ENCODE results near the gene DDR1.
"Not testable (repeated sequence)": the region's sequence is repeated elsewhere in the genome, so short reads cannot be mapped to it uniquely, and the experiment has no call there.

DDR1 gene

DNA sequence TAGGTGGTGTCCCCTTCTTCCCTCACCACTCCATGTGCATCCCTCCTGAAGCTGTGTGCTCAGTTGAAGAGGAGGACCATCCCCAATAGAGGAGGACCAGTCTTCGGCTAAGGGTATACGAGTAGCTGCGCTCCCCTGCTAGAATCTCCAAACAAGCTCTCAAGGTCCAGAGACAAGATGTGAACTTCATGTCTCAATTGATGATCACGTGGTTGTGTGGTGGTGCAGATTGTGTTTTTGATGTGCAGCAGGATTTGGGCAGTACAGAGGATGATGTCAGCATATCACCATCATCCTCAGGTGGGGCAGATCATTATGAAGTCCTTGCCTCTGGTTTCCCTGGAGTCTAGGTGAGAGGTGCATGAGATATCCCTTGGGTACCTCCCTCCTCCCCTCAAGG lies 20.0 kb upstream of the DDR1 start:
- no peaks in the 10 kb centered on the region for H3K4me1 ChIP-seq (ENCODE audit: insufficient read depth, low read length)
- H3K36me3 ChIP-seq (ENCODE audit: insufficient read depth, low read length), result no peaks in the 10 kb centered on the region
- peaks cover 12% of the 10 kb centered on the region for H3K9me3 ChIP-seq (ENCODE audit: control insufficient read depth, insufficient read depth, low read length)
- H3K9ac ChIP-seq (ENCODE audit: low read depth, low read length), result no peak overlapping the region

DNA sequence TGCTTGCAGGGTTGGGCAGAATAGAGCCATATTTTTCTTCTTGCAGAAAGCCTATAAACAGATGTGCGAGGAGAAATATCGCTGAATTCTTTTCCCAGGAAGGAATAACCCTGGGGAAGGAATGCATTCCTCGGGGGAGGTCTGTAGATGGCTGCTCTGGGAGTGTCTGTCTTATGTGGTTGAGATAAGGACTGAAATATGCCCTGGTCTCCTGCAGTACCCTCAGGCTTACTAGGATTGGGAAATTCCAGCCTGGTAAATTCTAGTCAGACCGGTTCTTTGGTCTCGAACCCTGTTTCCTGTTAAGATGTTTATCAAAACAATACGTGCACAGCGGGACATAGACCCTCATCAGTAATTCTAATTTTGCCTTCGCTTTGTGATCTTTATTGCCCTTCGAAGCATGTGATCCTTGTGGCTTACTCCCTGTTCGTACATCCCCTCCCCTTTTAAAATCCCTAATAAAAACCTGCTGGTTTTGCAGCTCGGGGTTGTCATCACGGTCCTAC lies 15.0 kb upstream of the DDR1 start:
- peaks cover 20% of the 10 kb centered on the region for H3K9me3 ChIP-seq (ENCODE audit: control insufficient read depth, insufficient read depth, low read length)
- not testable (repeated sequence) for H3K4me1 ChIP-seq (ENCODE audit: insufficient read depth, low read length); H3K9ac ChIP-seq (ENCODE audit: low read depth, low read length); H3K36me3 ChIP-seq (ENCODE audit: insufficient read depth, low read length)

DNA sequence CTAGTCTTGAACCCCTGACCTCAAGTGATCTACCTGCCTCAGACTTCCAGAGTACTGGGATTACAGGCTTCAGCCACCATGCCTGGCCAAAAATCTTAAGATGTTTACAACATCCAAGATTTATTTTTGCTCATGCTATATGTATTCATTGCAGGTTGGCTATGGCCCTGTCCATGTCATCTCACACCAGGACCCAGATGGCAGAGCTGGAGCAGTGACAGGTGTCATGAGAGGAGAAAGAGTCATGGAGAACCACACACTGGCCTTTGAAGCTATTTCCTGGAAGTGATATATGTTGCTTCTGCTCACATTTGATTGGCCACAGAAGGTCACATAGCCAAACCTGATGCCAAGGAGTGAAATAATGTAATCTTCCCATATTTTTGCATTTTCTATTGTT lies 13.8 kb upstream of the DDR1 start:
- Histone ChIP-seq H3K9me3 (ENCODE audit: control insufficient read depth, insufficient read depth, low read length) (peaks cover 18% of the 10 kb centered on the region), H3K36me3 (ENCODE audit: insufficient read depth, low read length) (no peaks in the 10 kb centered on the region), H3K9ac (ENCODE audit: low read depth, low read length) (no peak overlapping the region), H3K4me1 (ENCODE audit: insufficient read depth, low read length) (no peaks in the 10 kb centered on the region)

DNA sequence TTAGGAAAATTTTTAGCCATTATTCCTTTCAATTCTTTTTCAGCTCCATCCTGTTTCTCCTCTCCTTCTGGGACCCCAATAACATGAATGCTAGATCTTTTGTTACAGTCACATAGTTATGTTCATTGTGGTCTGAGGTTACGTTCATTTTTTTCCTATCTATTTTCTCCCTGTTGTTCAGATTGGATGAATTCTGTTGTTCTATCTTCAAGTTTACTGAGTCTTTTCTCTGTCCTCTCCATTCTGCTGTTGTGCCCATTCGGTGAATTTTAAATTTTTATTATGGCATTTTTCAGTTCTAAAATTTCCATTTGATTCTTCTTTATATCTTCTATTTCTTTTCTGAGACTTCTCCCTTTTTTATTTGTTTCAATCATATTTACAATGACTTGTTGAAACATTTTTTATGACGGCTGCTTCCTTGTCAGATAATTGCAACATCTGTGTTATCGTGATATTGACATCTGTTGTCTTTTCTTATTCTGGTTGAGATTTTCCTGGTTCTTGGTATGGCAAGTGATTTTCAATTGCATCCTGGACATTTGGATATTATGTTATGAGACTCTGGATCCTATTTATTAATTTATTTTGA lies 12.6 kb upstream of the DDR1 start:
- Histone ChIP-seq H3K4me1 (ENCODE audit: insufficient read depth, low read length) (no peaks in the 10 kb centered on the region), H3K36me3 (ENCODE audit: insufficient read depth, low read length) (no peaks in the 10 kb centered on the region), H3K9ac (ENCODE audit: low read depth, low read length) (no peak overlapping the region)

DNA sequence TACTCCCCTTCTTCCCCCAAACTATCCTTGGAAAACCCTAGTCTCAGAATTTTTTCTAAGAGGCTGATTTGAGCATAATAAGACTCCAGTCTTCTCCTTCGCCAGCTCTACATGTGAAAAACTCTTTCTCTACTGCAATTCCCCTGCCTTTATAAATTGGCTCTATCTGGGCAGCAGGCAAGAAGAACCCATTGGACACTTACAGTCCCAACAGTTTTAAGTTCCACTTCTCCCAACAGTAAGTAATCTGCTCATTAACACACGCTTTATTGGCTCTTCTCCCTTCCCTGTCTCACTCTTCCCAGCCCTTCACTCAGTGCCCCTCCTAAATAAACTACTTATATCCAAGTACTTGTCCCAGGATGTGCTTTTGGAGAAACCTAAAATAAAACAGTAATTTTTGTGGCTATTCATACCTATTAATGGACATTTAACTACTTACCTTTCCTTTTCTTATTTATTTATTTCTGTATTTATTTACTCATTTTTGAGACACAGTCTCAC lies 11.1 kb upstream of the DDR1 start:
- Histone ChIP-seq H3K9ac (ENCODE audit: low read depth, low read length) (no peak overlapping the region), H3K4me1 (ENCODE audit: insufficient read depth, low read length) (peaks cover 2% of the 10 kb centered on the region; the same call in 1 of the 2 replicates), H3K9me3 (ENCODE audit: control insufficient read depth, insufficient read depth, low read length) (peaks cover 15% of the 10 kb centered on the region), H3K36me3 (ENCODE audit: insufficient read depth, low read length) (no peaks in the 10 kb centered on the region)

More for the DNA sequence above, 12.6 kb upstream of the DDR1 start:
- H3K9me3 ChIP-seq (ENCODE audit: control insufficient read depth, insufficient read depth, low read length), result peaks cover 18% of the 10 kb centered on the region

DNA sequence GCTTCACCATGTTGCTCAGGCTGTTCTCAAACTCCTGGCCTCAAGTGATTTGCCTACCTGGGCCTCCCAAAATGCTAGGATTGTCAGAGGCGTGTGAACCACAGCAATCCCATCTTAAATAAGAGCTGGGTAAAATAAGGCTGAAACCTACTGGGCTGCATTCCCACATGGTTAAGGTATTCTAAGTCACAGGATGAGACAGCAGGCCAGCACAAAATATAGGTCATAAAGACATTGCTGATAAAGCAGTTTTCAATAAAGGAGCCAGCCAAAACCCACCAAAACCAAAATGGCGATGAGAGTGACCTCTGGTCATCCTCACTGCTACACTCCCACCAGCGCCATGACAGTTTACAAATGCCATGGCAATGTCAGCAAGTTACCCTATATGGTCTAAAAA lies 10.5 kb upstream of the DDR1 start:
- H3K9me3 ChIP-seq (ENCODE audit: control insufficient read depth, insufficient read depth, low read length), result peaks cover 15% of the 10 kb centered on the region
- not testable (repeated sequence) for H3K4me1 ChIP-seq (ENCODE audit: insufficient read depth, low read length); H3K36me3 ChIP-seq (ENCODE audit: insufficient read depth, low read length); H3K9ac ChIP-seq (ENCODE audit: low read depth, low read length)

DNA sequence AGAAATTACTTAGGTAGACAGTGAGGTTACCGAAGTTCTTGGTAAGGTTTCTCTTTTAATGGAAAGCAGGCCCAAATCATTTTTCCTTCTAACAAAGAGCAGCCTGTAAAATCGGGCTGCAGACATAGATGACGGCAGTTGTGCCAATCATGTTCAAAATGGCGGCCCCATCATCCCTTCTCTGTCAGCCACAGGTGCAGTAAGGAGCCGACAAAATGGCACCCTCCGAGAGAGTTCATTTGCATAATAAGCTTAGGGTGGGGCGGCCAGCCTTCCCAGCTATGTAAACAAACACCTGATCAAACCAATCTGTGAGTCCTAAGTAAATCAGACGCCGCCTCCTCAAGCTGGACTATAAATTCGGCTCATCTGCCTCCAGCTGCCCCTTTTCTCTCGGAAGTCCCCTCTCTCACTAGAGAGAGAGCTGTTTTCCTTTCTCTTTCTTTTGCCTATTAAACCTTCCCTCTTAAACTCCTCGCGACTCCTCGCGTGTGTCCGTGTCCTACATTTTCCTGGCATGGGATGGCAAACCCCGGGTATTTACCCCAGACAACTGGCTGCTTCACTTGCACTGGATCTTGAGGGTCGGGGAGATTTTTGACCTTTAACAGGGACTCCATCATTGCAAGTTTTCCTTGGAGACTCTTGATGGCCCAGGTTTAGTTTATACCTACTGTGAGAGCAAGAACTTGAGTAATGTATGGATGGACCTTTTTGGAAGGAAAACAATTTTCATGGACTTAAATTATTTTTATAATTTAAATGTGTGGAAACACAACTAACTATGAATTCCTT lies 8.9 kb upstream of the DDR1 start:
- Histone ChIP-seq H3K9ac (ENCODE audit: low read depth, low read length) (no peak overlapping the region), H3K36me3 (ENCODE audit: insufficient read depth, low read length) (no peaks in the 10 kb centered on the region), H3K9me3 (ENCODE audit: control insufficient read depth, insufficient read depth, low read length) (peaks cover 12% of the 10 kb centered on the region; the same call in 1 of the 2 replicates), H3K4me1 (ENCODE audit: insufficient read depth, low read length) (peaks cover 7% of the 10 kb centered on the region)

DNA sequence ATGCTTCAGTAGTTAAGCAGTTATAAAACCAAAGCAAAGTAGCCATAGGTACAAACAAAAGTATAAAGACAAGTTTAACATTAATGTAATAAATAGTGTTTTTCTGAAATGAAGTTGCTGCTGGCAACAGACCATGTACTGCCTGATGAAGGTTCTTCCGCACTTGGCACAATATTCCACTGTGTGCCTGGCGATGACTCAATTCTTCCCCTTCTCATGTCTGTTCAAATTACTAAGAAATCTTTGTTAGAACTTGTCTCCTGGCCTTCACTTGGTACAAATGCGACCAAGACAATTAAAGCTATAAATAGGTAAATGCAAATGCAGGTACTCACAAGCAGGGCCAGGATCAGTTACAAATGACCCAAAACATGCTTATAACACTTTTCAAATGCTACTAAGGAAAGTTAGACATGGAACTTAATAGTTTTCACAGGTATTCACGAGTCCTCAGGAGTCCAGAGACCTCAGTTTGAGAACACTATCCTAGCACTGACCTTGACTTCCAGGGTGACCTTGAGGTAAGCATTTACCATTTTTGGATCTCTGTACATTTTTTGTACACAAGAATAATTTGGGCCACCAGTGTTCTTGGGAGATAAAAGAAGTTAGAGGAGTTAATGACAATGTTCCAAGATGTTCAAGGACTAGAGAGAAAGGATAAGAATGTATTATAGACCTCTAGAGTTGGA lies 8.1 kb upstream of the DDR1 start:
- Histone ChIP-seq H3K9ac (ENCODE audit: low read depth, low read length) (no peak overlapping the region), H3K9me3 (ENCODE audit: control insufficient read depth, insufficient read depth, low read length) (peaks cover 7% of the 10 kb centered on the region; the same call in 1 of the 2 replicates), H3K36me3 (ENCODE audit: insufficient read depth, low read length) (no peaks in the 10 kb centered on the region), H3K4me1 (ENCODE audit: insufficient read depth, low read length) (peaks cover 9% of the 10 kb centered on the region)

DNA sequence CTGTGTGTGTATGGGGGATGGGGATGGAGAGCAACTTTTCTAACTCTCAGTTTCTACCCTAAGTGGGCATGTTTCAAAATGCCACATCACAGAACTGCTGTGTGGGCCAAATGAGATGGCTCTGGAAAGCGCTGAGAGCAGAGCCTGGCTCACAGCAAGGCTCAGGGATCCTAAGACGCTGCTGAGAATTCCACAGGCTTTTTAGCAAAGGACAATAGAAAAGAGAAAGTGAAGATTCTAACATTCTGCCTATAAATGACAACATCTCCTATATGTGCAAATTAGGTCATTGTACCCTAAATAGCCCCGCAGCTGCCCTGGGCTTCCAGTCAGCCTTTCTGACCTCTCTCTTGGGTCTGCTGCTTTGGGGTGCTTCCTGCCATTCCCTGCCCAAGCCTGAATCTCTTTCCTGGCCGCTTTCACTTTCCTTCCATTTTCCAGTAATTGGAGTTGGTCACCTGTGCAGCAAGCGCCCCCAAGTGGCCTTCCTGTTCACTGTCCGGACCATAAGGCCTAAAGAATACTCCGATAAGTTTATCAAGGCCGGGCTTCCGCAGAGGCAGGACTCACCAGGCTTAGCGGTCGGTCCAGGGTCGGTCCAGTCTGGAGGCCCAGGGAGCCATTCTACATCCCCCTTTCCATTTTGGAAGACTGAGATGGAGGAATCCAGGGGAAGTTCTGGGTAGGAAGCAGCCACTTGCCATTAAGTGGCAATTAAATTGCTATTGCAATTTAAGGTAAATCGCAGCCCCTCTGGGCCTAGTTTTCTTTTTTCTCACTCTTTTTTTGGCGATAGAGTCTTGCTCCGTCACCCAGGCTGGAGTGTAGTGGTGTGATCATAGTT lies 6.7 kb upstream of the DDR1 start:
- Histone ChIP-seq H3K9ac (ENCODE audit: low read depth, low read length) (no peak overlapping the region), H3K4me1 (ENCODE audit: insufficient read depth, low read length) (peaks cover 23% of the 10 kb centered on the region), H3K9me3 (ENCODE audit: control insufficient read depth, insufficient read depth, low read length) (no peaks in the 10 kb centered on the region), H3K36me3 (ENCODE audit: insufficient read depth, low read length) (no peaks in the 10 kb centered on the region)

DNA sequence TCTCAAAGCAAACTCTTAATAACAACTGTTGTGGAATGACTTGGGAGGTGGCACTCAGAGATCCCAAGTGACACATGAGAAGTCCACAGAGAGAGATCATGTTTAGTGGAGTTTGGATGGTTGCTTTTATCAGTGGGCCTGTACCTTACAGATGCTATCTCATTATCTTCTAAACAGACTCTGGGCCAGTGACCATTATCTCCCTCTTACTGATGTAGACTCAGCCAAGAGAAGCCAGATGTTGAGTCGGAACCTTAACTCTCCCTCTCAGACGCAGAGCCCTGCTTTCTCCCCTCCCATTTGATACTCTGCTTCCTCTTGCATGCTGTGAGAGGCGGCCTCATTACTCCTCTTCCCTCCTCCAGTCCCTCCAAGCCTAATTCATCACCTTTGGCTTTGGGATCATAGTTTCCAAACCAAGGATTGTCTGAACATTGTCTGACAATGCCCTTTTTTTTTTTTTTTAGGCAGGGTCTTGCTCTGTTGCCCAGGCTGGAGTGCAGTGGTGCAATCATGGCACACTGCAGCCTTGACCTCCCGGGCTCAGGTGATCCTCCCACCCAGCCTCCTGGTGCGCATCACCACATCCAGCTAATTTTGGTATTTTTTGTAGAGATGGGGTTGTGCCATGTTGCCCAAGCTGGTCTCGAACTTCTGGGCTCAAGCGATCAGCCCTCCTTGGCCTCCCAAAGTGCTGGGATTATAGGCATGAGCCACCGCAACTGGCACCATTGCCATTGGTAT lies 4.5 kb upstream of the DDR1 start:
- H3K9ac ChIP-seq (ENCODE audit: low read depth, low read length), result no peak overlapping the region
- H3K4me1 ChIP-seq (ENCODE audit: insufficient read depth, low read length), result peaks cover 23% of the 10 kb centered on the region

DNA sequence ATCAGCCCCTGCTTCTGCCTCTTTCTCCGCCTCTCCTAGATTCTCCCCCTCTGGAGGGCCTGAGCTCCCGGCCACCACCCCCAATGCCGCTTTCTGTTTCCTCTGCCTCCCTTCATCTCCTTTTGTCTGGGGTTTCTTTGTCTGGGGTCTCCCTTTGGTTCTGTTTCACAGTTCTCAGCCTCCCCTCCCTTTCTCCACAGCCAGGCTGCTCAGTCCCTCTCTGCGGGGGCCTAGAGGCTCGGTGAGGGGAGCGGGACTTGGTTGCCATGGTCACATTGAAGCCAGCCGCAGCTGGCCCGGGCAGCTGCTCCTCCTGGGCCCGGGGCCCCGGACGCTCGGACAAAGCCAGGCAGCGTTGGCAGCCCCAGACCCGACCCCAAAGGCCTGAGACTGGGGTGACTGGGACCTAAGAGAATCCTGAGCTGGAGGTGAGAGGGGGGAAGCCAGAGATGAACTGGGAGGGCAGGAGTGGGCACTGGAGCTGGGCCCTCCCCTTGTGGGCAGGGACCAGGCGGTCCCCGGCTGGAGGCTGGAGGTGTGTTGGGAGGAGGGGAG lies 3.5 kb upstream of the DDR1 start:
- no peaks in the 10 kb centered on the region for H3K36me3 ChIP-seq (ENCODE audit: insufficient read depth, low read length)
- H3K4me1 ChIP-seq (ENCODE audit: insufficient read depth, low read length), result peaks cover 23% of the 10 kb centered on the region
- peak overlapping the region; percentile 45; the same call in 1 of the 2 replicates for H3K9ac ChIP-seq (ENCODE audit: low read depth, low read length)
- no peaks in the 10 kb centered on the region for H3K9me3 ChIP-seq (ENCODE audit: control insufficient read depth, insufficient read depth, low read length)

More for the DNA sequence above, 4.5 kb upstream of the DDR1 start:
- Histone ChIP-seq H3K36me3 (ENCODE audit: insufficient read depth, low read length) (no peaks in the 10 kb centered on the region), H3K9me3 (ENCODE audit: control insufficient read depth, insufficient read depth, low read length) (no peaks in the 10 kb centered on the region)

DNA sequence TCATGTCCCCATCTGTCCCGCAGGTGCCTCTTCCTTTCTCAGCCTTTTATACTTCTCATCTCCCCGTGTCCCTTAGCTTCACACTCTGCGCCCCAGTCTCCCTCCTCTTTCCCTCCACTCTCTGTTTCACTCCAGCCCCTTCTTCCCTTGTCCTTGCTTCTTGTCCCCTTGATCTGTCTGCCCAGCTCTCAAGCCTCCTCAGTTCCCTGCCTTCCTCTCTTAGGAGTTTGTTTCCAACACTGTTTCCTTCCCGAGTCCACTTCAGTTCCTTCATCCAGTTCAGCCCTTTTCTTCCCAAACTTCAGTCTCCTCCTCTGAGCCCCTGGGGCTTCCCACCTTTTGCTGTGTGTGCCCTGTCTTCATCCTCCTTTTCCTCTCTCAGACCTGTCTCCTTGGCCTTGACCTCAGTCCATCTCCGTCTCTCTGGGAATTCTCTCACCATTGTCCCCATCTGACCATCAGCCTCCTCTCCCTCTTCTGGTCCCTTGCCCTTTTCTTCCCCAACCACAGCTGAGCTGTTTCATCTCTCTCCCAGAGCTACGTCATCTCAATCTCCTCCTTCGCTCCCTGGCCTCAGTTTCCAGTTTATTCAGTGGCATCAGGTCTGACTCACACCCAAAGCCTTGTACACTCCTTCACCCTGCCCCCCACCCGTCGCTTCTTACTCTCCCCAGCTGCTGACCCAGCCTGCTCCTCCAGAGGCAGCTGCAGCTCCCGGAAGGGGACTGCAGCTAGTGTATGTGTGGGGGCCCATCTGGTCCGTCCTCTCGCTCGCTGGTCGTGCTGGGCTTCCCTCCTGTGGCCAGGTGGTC lies 2.7 kb upstream of the DDR1 start:
- Histone ChIP-seq H3K36me3 (ENCODE audit: insufficient read depth, low read length) (no peaks in the 10 kb centered on the region), H3K9me3 (ENCODE audit: control insufficient read depth, insufficient read depth, low read length) (no peaks in the 10 kb centered on the region), H3K9ac (ENCODE audit: low read depth, low read length) (peak overlapping the region; percentile 45; the same call in 1 of the 2 replicates), H3K4me1 (ENCODE audit: insufficient read depth, low read length) (peaks cover 25% of the 10 kb centered on the region)

Data from ES-I3 (cell line).